GM18907 (cell line): ENCODE measurements around the gene HTT.

Experiments
- ATAC-seq: cut with Tn5 transposase; IDR thresholded peaks from one replicate; pipeline ENCODE4 v1.9.1; 2021; ENCODE audit warnings: mild to moderate bottlenecking, moderate library complexity; ENCODE audit not compliant: unreplicated experiment

Gene HTT

GRCh38 chr4:3257556-3258482 lies 183.3 kb downstream of the HTT start:
- peak; percentile 61 for ATAC-seq

DNA sequence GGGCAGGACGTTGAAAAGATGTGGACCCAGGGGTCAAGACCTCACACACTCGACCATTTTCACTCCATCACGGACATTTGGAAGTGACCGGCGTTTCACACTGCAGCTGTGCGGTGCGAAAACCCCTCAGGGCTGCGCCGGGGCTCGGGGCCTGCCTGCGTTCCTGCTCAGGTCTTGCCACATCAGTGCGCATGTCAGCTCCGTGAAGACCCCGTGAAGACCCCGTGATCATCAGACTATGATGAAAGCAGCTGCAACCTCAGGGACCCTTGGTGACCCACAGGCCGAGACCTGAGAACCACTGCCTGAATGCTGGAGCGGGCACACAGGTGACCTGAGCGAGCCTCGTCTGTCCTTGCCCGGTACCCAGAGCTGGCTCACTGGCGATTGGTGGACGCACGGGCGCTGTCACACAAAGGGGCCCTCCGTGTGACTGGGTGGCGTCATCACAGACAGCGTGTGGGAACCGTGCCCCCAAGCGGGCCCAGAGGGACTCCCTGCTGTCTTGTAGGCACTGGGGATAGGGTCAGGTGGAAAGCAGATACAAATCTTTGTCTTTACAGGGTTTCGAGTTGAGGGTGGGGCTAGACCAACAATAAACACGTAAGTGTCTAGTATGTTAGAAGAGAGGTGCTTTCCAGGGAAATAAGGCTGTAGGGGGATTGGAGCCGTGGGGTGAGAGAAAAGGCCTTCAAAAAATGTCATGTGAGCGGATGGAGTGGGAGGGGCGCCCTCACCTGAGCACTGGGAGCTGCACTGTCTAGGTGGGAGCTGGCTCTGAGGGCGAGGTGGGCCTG lies 187.1 kb downstream of the HTT start:
- no peak for ATAC-seq

- no peak for ATAC-seq
Observed at GRCh38 chr4:3262208-3263052, 187.9 kb downstream of the HTT start.

DNA sequence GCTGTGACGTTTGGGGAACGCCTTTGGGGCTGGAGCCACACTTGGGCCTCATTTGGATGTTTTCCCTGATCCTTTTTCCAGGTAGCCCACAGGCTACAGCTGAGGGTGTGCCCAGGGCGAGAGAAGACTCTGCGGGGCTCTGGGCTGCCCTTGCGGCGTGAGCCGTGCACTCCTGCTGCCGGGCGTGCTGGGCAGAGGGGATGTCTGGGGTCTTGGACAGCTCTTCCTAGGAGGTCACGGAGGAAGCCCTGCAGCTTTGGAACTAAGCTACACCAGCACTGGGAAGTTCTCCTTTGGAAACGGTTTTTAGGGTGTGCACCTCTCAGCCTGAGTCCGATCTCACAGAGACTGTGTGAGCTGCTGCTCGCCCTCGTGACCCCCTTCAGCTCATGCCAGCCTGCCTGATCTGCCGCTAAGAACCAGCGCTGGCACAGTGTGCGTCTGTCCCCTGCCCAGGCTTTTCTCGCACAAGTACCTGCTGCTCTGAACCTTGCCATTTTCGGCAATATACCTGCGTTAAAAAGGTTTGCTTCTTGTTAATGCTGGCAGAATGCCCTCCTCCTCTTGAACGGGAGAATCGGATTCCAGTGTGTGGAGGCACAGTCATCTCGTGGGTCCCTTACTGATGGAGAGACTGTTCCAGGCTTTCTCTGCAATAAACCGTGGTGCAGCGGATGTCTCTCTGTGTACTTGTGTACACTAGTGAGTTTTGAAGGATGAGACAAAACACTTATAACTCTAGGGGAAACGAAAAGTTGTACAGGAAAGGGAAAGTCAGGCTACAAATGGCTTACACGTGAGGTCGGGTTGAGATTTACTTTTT lies 188.8 kb downstream of the HTT start:
- ATAC-seq = no peak

DNA sequence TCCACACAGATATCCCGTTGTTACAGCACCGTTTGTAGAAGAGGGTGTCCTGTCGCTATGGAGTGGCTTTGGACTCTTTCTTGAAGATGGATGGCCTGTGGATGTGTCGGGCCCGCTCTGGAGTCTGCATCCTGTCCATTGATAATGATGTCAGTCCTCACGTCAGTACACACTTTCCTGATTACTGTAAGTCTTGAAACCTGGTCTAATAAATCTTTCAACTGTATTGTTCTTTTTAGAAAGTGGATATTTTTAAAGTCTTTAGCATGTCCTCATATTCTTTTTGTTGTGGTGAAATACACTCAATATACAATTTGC lies 189.4 kb downstream of the HTT start:
- no peak for ATAC-seq

GRCh38 chr4:3266076-3266475 lies 191.6 kb downstream of the HTT start:
- no peak for ATAC-seq

GRCh38 chr4:3267576-3268394 lies 193.3 kb downstream of the HTT start:
- no peak for ATAC-seq

- ATAC-seq = no peak
Observed at GRCh38 chr4:3268395-3269104, 194.1 kb downstream of the HTT start.

DNA sequence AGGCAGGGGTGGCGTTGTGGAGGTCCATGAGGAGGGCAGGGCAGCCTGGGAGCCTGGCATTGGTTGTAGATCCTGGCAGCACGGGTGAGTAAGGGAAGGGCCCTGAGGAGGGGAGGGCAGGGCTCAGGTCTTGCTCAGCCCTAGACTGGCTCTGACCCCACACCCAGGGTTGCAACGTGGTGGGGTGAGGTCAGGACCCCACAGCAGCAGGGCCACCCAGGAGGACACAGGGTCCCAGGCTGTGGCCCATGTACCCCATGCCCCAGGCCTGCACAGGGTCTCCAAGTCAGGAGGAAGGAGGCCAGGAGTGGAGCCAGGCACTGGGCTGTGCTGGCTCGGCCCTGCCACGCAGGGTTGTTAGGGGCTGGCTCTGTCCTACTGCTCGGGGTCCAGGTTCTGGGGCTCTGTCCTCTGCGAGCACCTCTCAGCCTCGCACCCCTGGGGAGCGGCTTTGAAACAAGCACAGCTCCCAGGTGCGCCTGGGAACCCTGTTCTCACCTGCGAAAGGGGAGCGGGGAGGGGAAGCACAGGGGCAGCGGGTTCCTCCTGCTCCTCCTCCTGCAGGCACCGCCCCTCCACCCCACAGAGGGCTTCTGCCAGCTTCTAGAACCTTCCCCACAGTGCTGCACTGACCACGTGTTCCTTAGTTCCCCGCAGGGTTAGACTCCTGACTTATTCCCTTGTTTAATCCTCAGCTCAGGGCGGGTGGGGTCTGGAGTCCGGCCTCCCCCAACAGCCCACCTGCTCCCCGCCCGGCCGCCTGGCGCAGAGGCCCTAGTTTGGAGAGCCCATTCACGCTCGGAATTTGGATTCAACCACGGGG lies 194.8 kb downstream of the HTT start:
- no peak for ATAC-seq

GRCh38 chr4:3269991-3270611 lies 195.6 kb downstream of the HTT start:
- ATAC-seq = no peak

DNA sequence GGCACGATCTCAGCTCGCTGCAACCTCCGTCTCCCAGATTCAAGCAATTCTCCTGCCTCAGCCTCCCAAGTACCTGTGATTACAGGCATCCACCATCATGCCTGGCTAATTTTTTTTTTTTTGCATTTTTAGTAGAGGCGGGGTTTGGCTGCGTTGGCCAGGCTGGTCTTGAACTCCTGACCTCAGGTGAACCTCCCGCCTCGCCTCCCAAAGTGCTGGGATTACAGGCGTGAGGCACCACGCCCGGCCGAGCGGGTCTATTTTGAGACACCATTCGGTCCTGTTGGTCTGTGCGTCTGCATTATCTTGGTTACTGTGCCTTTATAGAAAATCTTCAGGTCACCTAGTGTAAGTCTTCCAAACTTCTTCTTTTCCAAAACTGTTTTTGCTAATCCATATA lies 196.7 kb downstream of the HTT start:
- ATAC-seq = no peak

DNA sequence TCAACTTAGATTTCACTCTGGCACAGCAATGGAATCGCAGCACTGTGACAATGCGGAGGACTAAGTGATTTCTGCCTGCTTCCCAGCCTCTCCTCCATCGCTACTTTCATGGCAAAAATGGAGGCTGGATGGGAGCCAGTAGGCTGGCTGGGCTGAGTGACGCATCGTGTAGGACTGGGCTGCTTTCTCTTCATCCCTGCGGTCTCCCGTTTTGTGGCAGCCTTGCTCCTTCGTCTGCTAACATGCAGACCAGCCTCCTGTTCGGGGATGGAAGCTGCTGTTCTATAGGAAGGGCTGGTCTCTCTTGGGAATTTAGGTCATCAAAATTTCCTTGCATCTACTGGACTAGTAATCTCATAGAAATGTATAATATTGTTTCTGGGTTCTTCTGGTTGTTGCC lies 202.5 kb downstream of the HTT start:
- no peak for ATAC-seq

DNA sequence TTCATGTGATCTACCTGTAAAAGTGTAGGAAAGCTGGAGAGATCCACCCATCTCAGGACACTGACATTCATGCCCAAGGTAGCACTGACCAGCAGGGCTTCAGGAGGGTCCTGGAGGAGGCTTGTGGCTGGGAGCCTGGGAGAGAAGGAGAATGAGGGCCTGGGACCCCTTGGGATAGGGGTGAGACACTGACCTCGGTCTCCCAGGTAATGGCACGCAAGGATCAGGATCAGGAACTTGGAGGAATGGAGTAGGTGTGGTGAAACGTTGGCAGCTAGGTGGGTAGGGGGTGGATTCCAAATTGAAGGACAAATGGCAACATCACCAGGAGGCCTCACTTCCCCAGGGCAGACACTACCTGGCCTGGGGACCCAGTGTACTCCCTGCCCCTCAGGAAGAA lies 206.0 kb downstream of the HTT start:
- ATAC-seq = no peak

DNA sequence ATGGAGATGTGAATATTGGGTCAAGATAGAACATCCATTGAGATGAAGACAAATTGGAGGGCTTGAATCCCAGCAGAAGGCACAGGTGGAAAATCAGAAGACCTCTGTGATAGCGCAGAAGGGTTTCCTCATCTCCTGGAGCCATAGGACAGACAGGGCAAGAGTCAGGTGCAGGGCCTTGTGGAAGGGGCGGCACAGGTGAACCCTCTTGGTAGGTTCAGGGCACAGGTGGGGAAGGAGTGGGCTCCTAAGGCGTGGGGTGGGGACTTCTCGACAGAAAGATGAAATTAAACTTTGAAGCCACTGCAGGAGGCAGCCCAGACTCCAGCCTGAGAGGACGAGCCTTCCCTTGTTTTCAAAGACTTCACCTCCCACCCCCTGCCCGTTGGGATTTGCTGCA lies 209.0 kb downstream of the HTT start:
- ATAC-seq = no peak

DNA sequence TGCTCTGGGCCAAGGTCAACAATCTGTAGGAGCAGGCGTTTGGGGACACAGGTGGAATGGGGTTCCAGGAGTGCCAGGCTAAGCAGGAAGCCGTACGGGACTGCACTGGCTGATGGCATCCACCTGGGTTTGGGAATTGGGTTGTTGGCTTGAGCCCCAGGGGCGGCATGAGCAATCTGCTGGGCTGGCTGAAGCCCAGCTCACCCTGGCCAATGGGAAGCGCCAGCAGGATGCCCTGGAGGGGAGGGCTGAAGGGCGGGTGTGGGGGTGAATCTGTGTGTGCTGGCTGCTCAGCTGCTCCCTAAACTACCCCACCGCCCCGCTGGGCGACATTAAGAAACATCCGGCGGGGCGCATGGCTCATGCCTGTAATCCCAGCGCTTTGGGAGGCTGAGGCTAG lies 209.4 kb downstream of the HTT start:
- no peak for ATAC-seq

GRCh38 chr4:3284734-3285557 lies 210.5 kb downstream of the HTT start:
- no peak for ATAC-seq
